TTC549 (cell line): ENCODE data around the gene C5orf15.
"Not testable (repeated sequence)": the region's sequence is repeated elsewhere in the genome, so short reads cannot be mapped to it uniquely, and the experiment has no call there.

ENCODE experiments used
- FAIRE-seq: peaks from 2 replicates; lab custom pipeline; 2012; peaks lifted over from hg19 to GRCh38; lab: Jason Lieb, UNC

Gene C5orf15

DNA sequence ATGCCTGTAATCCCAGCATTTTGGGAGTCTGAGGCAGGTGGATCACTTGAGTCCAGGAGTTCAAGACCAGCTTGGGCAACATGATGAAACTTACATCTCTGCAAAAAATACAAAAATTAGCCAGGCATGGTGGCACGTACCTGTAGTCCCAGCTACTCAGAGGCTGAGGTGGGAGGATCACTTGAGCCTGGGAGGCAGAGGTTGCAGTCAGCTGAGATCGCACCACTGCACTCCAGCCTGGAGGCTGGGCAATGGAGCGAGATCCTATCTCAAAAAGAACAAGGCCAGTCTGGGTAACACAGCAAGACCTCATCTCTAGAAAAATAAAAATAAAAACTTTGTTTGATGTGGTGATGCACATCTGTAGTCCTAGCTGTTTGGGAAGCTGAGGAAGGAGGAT lies 30.8 kb downstream of the C5orf15 start:
- not testable (repeated sequence) for FAIRE-seq

DNA sequence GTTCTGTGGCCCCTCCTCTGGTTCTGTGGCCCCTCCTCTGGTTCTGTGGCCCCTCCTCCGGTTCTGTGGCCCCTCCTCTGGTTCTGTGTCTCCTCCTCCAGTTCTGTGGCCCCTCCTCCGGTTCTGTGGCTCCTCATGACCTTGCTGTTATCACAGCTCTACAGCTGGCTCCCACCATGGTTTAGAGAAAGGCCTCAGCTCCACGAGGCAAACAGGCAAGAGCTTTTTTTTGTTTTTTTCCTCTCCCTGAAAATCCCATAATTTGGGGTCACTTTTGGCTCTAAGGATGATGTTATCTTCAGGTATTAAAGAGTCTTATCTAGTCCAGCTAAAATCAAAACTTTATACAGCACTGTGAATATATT lies 31.8 kb downstream of the C5orf15 start:
- FAIRE-seq = no peak

DNA sequence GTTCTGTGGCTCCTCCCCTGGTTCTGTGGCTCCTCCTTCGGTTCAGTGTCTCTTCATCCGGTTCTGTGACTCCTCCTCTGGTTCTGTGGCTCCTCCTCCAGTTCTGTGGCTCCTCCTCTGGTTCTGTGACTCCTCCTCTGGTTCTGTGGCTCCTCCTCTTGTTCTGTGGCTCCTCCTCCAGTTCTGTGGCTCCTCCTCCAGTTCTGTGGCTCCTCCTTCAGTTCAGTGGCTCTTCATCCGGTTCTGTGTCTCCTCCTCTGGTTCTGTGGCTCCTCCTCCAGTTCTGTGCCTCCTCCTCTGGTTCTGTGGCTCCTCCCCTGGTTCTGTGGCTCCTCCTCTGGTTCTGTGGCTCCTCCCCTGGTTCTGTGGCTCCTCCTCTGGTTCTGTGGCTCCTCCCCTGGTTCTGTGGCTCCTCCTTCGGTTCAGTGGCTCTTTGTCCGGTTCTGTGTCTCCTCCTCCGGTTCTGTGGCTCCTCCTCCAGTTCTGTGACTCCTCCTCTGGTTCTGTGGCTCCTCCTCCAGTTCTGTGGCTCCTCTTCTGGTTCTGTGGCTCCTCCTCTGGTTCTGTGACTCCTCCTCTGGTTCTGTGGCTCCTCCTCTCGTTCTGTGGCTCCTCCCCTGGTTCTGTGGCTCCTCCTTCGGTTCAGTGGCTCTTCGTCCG lies 32.3 kb downstream of the C5orf15 start:
- FAIRE-seq = not testable (repeated sequence)

GRCh38 chr5:133935667-133935940 lies 32.8 kb downstream of the C5orf15 start:
- no peak for FAIRE-seq

GRCh38 chr5:133934822-133935666 lies 33.4 kb downstream of the C5orf15 start:
- FAIRE-seq = no peak

GRCh38 chr5:133934311-133934710 lies 34.1 kb downstream of the C5orf15 start:
- FAIRE-seq = no peak

DNA sequence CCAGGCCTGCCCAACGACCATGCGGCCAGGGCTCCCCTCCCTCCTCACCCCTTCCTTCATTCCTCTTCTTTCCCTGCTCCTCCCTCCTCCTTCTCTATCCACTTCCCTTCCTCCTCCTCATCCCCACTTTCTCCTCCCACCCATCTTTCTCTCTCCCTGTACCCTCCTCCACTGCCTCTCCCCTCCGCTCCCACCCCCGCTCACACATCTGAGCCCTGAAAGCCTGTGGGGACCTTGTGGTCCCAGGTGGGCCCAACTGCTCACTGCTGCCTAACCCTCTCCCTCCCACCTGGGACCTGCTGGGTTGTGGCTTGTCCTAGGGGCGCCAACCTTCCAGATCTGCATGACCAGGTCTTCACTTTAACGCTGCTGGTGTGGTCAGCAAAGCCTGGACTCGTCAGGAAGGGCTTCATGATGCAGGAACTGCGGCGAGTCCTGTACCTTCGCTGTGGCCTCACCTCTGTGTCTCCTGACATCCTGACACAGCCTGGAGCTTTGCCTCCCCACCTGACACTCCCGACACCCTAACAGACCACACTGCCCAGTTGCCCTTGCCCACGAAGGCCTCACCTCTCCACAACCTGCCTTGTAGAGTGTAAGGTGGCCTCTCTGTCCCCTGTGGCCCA lies 34.6 kb downstream of the C5orf15 start:
- no peak for FAIRE-seq

DNA sequence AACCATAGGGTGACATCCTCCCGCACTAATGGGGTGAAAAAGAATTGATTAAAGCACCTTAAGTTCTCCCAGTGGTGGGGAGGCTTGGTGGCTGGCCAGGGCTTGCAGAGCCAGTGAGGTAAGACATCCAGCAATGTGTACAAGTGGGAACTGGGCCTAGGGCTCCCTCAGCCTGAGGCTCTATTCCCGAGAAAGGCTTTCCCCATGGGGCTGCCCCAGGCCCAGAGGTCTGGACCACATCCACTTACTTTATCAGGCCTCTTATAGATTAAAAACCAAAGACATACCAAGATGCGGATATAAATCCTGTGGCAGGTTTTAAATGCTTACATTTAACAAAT lies 35.3 kb downstream of the C5orf15 start:
- no peak for FAIRE-seq

DNA sequence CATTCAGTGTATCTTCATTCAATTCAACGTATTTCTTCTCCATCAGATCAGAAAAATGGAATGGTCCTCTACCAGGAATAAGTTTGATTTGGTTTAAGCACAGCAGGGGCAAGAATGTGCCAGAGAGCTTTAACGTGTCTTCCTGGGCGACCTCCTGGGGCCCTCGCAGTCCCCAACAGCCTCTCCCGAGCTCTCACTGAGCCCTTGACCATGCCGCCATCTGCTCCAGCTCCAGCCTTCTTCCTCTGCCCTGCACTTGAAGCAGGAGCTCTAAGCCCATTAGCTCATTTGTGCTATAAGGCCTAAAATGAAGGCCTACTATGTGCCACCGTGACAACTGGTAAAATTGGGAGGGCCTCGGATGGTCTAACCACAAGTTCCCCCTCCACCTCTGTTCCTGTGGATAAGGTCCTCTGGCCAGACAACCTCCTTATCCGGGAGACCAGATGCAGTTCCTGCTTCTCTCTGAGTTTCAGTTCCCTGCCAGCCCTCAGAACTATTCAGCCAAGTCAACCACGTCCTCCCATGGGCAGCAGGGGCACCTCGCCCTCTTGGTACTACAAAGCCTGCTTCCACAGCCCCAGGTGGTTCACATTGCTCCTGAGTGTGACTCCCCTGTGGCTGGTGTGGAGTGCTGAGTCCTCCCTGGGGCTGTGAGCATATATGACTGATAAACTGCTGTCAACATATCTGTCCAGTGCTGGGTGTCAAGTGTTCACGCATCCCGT lies 35.8 kb downstream of the C5orf15 start:
- no peak for FAIRE-seq

GRCh38 chr5:133931546-133931945 lies 36.9 kb downstream of the C5orf15 start:
- no peak for FAIRE-seq

GRCh38 chr5:133930813-133931090 lies 37.7 kb downstream of the C5orf15 start:
- no peak for FAIRE-seq

- no peak for FAIRE-seq
Observed at GRCh38 chr5:133930061-133930812, 38.2 kb downstream of the C5orf15 start.

GRCh38 chr5:133928587-133929393 lies 39.6 kb downstream of the C5orf15 start:
- FAIRE-seq = no peak

- no peak for FAIRE-seq
Observed at GRCh38 chr5:133927300-133928180, 40.9 kb downstream of the C5orf15 start.

GRCh38 chr5:133926489-133927299 lies 41.7 kb downstream of the C5orf15 start:
- no peak for FAIRE-seq

GRCh38 chr5:133925866-133926488 lies 42.4 kb downstream of the C5orf15 start:
- no peak for FAIRE-seq

- FAIRE-seq = no peak
Observed at GRCh38 chr5:133925269-133925668, 43.2 kb downstream of the C5orf15 start.

DNA sequence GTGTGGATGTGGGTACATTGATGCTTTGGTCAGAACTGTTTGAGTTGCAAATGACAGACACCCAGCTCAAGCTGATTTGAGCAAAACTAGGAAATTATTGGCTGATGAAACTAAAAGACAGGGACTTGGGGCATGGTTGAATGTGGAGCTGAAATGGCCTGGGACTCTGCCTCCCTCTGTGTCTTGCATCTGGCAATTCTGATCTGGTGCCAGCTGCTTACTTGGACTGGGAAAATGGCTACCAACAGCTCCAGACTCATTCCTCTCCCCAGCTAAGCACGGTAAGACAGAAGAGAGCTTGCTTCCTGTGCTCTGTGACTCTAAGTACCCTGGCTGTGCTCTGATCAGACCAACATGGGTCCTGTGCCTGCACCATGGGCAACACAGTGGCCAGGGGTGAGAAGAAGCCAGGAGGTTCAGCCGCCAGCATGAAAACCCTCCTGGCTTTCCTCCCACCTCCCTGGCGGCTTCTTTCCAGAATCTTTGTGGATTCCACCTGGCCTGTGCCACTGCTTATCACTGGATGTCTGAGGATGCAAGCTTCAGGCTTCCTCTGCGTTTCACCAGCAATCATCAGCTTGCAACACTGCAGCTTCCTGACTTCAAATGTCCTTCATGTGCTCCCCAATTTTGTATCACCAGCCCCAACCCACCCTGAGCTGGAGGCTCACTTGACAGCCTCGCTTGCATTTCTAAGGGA lies 44.1 kb downstream of the C5orf15 start:
- FAIRE-seq = no peak

- FAIRE-seq = no peak
Observed at GRCh38 chr5:133921979-133922378, 46.4 kb downstream of the C5orf15 start.
